Breast epithelium (tissue), 4 donors: Measurements from ENCODE around the gene MARVELD3. TPM values are rescaled to one million over a fixed set of nuclear protein-coding genes. Genes with fewer than 3 reads are reported as not detected.
"Not testable (repeated sequence)": the region's sequence is repeated elsewhere in the genome, so short reads cannot be mapped to it uniquely, and the experiment has no call there.

Experiments used
- DNase-seq, 2 donors: peaks; one replicate each; pipeline ENCODE4 v3.0.0-alpha.2; 2019; ENCODE audit warnings: low spot score in 2 of 2
- H3K27ac ChIP-seq, 2 donors: fragments of 200-600 bp; sonication (generic) in 1 of 2; one replicate each; pipeline ENCODE4 v1.5.1; 2016 to 2019; ENCODE audit warnings: mild to moderate bottlenecking in 1 of 2
- H3K27me3 ChIP-seq, 2 donors: fragments of 200-600 bp; sonication (generic) in 1 of 2; one replicate each; pipeline versions ENCODE4 v1.5.1 to v1.6.0; 2017 to 2019; ENCODE audit warnings: control low read depth in 1 of 2, mild to moderate bottlenecking in 1 of 2
- H3K36me3 ChIP-seq: fragments of 200-600 bp; one replicate; pipeline ENCODE4 v1.5.1; 2019
- H3K4me1 ChIP-seq, 2 donors: fragments of 200-600 bp; sonication (generic); one replicate each; pipeline ENCODE4 v1.5.1; 2016 to 2019; ENCODE audit warnings: control low read depth in 1 of 2
- H3K4me3 ChIP-seq, 3 donors: fragments of 200-600 bp; sonication (generic); 1 replicate in 2 of 3; 2 replicates in 1 of 3; pipeline ENCODE4 v1.5.1; 2016 to 2019; ENCODE audit warnings: mild to moderate bottlenecking in 3 of 3, moderate library complexity in 2 of 3
- H3K9me3 ChIP-seq, 2 donors: fragments of 200-600 bp; sonication (generic) in 1 of 2; one replicate each; pipeline ENCODE4 v1.5.1; 2016 to 2019; ENCODE audit warnings: control low read depth in 1 of 2
- POLR2A ChIP-seq: fragments of 450-650 bp; IDR thresholded peaks from one replicate; pipeline ENCODE4 v1.6.1; 2016; ENCODE audit warnings: antibody characterized with exemption, mild to moderate bottlenecking, moderate library complexity
- POLR2AphosphoS5 ChIP-seq, 3 donors: sonication (generic); formaldehyde crosslinking; IDR thresholded peaks; one replicate each; pipeline ENCODE4 v1.6.1; 2017; ENCODE audit warnings: antibody characterized with exemption in 3 of 3
- intact Hi-C: fragments of 100-400 bp; cut with DNase I; formaldehyde crosslinking; loops from one replicate; pipeline ENCODE4 v1.15.1; 2023; ENCODE audit warnings: low total_unique reads
- total RNA-seq, 3 donors: library from RNA; depleted of rRNA; stranded (reverse); fragments of >200 nt; gene quantifications; one replicate each; pipeline ENCODE4 v1.1.0, GENCODE V29; 2016
- TF ChIP-seq, protein P1 (sequence below), 3 donors: fragments of 450-650 bp; IDR thresholded peaks; one replicate each; pipeline ENCODE4 v1.5.1; 2016 to 2017; ENCODE audit warnings: antibody characterized with exemption in 3 of 3, mild to moderate bottlenecking in 3 of 3, moderate library complexity in 3 of 3

Gene MARVELD3, protein sequence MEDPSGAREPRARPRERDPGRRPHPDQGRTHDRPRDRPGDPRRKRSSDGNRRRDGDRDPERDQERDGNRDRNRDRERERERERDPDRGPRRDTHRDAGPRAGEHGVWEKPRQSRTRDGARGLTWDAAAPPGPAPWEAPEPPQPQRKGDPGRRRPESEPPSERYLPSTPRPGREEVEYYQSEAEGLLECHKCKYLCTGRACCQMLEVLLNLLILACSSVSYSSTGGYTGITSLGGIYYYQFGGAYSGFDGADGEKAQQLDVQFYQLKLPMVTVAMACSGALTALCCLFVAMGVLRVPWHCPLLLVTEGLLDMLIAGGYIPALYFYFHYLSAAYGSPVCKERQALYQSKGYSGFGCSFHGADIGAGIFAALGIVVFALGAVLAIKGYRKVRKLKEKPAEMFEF
- total RNA-seq: 10 to 100 TPM in 2 of 3 donors, not detected in 1; 11.8 to 21.5 TPM

DNA sequence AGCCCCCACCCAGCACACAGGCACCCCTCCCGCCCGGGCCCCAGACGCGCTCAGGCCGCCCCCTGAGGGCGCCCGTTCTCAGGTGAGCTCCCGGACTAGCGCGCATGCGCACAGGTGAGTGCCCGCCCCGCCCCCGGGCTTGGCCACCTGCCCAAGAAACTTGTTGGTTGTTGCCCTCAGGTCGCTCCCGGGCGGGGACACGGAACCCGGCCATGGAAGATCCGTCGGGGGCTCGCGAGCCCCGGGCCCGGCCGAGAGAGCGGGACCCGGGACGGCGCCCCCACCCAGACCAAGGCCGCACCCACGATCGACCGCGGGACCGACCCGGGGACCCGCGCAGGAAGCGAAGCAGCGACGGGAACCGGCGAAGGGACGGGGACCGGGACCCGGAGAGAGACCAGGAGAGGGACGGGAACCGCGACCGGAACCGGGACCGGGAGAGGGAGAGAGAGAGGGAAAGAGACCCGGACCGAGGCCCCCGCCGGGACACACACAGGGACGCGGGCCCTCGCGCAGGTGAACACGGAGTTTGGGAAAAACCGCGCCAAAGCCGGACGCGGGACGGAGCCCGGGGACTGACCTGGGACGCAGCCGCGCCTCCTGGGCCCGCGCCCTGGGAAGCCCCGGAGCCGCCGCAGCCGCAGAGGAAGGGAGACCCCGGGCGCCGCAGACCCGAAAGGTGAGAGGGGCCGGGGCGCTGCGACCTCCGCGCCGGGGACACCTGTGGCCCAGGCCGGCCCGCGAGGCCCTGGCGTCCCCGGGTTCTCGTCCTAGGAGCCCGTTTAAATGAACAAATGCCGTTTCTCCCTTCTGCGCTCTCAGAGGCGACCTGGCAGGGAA is at the start of gene MARVELD3:
MARVELD3 (plus strand) TSS at position 167 of the 840 bp plus-strand sequence; CDS start at position 213, 46 bp downstream.
- intact Hi-C loops: no loop called here
- no peaks in the 10 kb centered on the region for H3K4me1 ChIP-seq

DNA sequence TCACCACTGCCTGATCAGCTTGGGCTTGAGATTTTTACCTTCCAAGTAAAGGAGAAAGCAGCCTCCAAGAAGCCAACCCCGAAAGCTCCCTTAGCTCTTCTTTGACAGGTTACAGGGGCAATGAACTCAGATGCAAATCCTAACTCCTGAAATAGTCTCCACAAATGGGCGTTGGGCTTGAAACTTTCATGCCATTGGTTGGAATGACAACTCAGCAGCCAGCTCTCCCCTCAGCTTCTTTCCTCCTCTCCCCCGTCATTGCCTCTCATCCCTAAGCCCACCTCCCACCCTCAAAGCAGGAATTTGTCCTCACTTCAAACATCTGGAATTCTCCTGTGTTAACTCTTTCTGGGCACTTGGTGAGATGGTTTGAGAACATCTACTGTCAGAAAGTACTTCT is 49.0 kb upstream of the MARVELD3 start, which contains the start of gene TAT:
TAT (minus strand) TSS at position 122 of the 400 bp plus-strand sequence. CDS start 677 bp downstream, outside the sequence.
- no peaks in the 10 kb centered on the region for H3K36me3 ChIP-seq
- intact Hi-C loops: no loop called here
- TF ChIP-seq, protein P1, sequence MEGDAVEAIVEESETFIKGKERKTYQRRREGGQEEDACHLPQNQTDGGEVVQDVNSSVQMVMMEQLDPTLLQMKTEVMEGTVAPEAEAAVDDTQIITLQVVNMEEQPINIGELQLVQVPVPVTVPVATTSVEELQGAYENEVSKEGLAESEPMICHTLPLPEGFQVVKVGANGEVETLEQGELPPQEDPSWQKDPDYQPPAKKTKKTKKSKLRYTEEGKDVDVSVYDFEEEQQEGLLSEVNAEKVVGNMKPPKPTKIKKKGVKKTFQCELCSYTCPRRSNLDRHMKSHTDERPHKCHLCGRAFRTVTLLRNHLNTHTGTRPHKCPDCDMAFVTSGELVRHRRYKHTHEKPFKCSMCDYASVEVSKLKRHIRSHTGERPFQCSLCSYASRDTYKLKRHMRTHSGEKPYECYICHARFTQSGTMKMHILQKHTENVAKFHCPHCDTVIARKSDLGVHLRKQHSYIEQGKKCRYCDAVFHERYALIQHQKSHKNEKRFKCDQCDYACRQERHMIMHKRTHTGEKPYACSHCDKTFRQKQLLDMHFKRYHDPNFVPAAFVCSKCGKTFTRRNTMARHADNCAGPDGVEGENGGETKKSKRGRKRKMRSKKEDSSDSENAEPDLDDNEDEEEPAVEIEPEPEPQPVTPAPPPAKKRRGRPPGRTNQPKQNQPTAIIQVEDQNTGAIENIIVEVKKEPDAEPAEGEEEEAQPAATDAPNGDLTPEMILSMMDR (IDR thresholded peaks at IDR 0.05): no peak
- no peak for TF ChIP-seq POLR2A
- no peak for TF ChIP-seq POLR2AphosphoS5 (IDR thresholded peaks at IDR 0.05)
- no peak within 1 kb of the TSS for H3K27ac ChIP-seq
- no peak for DNase-seq
- no peak within 1 kb of the TSS for H3K4me3 ChIP-seq
- no peaks in the 10 kb centered on the region for H3K9me3 ChIP-seq
- H3K27me3 ChIP-seq: peaks cover 0 to 8% of the 10 kb centered on the region in 2 donors
- no peaks in the 10 kb centered on the region for H3K4me1 ChIP-seq

More for the DNA sequence above, at the start of gene MARVELD3:
- peak; percentile 78 to 92 for DNase-seq
- TF ChIP-seq, protein P1 (IDR thresholded peaks at IDR 0.05): no peak
- TF ChIP-seq POLR2A: no peak
- peak in 1 of 3 donors; percentile 37 for TF ChIP-seq POLR2AphosphoS5 (IDR thresholded peaks at IDR 0.05)
- Histone ChIP-seq H3K36me3 (no peaks in the 10 kb centered on the region), H3K27me3 (peaks cover 0 to 4% of the 10 kb centered on the region in 2 donors), H3K27ac (peak within 1 kb of the TSS; percentile 64 to 77), H3K9me3 (no peaks in the 10 kb centered on the region), H3K4me3 (peak within 1 kb of the TSS; percentile 21 to 80 (median 75))

DNA sequence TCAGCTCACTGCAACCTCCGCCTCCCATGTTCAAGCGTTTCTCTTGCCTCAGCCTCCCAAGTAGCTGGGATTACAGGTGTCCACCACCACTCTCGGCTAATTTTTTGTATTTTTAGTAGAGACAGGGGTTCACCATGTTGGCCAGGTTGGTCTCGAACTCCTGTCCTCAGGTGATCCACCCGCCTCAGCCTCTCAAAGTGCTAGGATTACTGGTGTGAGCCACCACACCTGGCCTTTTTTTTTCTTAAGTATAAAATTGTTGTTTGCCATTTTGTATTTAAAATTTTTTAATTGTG is 43.5 kb upstream of the MARVELD3 start:
- H3K36me3 ChIP-seq, H3K4me3 ChIP-seq, H3K9me3 ChIP-seq, DNase-seq, H3K27me3 ChIP-seq, H3K4me1 ChIP-seq: not testable (repeated sequence)
- H3K27ac ChIP-seq: peak overlapping the region; percentile 50 to 55
- intact Hi-C loops: loop anchor here (2.0 kb wide), 1 partner anchor 76 kb away; no protein-coding TSS in a partner anchor

DNA sequence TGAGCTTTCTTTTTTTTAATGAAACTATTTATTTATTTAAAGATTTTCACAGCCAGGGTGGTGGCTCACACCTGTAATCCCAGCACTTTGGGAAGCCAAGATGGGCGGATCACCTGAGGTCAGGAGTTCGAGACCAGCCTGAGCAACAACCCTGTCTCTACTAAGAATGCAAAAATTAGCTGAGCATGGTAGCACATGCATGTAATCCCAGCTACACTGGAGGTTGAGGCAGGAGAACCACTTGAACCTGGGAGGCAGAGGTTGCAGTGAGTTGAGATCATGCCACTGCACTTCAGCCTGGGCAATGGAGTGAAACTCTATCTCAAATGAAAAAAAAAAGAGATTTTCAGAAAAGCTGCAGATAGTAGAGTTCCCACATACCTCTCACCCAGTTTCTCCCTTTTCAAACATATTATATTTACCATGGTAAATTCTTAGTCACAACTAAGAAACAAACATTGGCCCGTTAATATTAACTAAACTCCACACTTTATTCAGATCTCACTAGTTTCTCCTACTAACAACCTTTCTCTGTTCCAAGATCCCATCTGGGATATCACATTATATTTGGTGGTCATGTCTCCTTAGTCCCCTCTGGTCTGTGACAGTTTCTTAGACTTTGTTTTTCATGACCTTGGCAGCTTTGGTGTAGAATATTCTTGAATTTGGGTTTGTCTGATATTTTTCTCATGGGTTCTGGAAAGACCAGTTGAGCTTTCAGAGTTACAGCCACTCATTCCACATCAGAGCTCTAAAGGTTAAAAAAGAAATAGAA is 41.3 kb upstream of the MARVELD3 start:
- Histone ChIP-seq H3K36me3 (no peaks in the 10 kb centered on the region), H3K4me1 (no peaks in the 10 kb centered on the region), H3K27me3 (peaks cover 0 to 5% of the 10 kb centered on the region in 2 donors), H3K9me3 (no peaks in the 10 kb centered on the region), H3K4me3 (no peak overlapping the region), H3K27ac (peak overlapping the region in 1 of 2 donors; percentile 25)
- no peak for DNase-seq
- intact Hi-C loops: no loop called here
- TF ChIP-seq POLR2AphosphoS5 (IDR thresholded peaks at IDR 0.05) (no peak), POLR2A (no peak)
- TF ChIP-seq, protein P1 (IDR thresholded peaks at IDR 0.05): no peak

DNA sequence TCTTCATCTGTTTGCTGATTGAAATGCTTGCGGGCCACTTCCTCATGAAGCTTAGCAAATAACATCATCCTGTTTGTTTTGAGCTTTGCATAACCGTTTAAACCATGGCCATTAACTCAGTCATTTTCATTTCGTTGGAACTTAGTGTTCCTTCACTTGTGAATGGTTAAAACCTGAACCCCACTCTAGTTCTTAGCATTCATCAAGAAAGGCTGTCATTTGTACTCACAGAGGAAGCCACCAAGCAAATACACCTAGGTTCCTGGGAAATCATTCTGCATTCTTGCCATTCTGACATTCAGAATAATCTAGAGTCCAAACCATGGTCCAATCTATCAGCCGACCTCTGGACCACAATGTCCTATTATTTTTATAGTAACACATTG is 40.7 kb upstream of the MARVELD3 start:
- no peaks in the 10 kb centered on the region for H3K36me3 ChIP-seq
- H3K27ac ChIP-seq: peak overlapping the region; percentile 25 to 60
- H3K4me1 ChIP-seq: no peaks in the 10 kb centered on the region
- DNase-seq: no peak
- H3K9me3 ChIP-seq: no peaks in the 10 kb centered on the region
- H3K4me3 ChIP-seq: no peak overlapping the region
- intact Hi-C loops: no loop called here
- TF ChIP-seq, protein P1 (IDR thresholded peaks at IDR 0.05): no peak
- TF ChIP-seq POLR2AphosphoS5 (IDR thresholded peaks at IDR 0.05): no peak
- no peak for TF ChIP-seq POLR2A
- peaks cover 0 to 5% of the 10 kb centered on the region in 2 donors for H3K27me3 ChIP-seq

DNA sequence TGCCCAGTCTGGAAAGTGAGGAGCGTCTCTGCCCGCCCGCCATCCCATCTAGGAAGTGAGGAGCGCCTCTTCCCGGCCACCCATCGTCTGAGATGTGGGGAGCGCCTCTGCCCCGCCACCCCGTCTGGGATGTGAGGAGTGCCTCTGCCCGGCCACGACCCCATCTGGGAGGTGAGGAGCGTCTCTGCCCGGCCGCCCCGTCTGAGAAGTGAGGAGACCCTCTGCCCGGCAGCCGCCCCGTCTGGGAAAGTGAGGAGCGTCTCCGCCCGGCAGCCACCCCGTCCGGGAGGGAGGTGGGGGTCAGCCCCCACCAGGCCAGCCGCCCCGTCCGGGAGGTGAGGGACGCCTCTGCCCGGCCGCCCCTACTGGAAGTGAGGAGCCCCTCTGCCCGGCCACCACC is 36.6 kb upstream of the MARVELD3 start:
- not testable (repeated sequence) for H3K27ac ChIP-seq, DNase-seq

DNA sequence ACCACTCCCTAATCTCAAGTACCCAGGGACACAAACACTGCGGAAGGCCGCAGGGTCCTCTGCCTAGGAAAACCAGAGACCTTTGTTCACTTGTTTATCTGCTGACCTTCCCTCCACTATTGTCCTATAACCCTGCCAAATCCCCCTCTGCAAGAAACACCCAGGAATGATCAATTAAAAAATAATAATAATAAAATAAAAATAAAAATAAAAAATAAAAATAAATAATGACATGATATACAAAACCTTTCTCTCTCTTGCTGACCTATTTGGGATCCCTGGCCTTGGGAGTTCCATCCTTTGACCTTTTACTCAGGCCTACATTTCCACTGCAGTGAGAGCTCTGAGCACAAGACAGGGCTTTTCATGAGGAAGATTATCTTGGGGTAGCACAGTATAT is 35.9 kb upstream of the MARVELD3 start:
- H3K9me3 ChIP-seq, H3K4me3 ChIP-seq, H3K4me1 ChIP-seq, H3K36me3 ChIP-seq, intact Hi-C loops, H3K27me3 ChIP-seq, H3K27ac ChIP-seq, DNase-seq: not testable (repeated sequence)

More for the DNA sequence above, 36.6 kb upstream of the MARVELD3 start:
- H3K36me3 ChIP-seq, intact Hi-C loops, H3K27me3 ChIP-seq, H3K4me1 ChIP-seq, H3K9me3 ChIP-seq, H3K4me3 ChIP-seq: not testable (repeated sequence)
